Progenitor cell of endocrine pancreas (in vitro differentiated cells): ENCODE measurements around the gene TRMT1. TPM values are rescaled to one million over a fixed set of nuclear protein-coding genes. Genes with fewer than 3 reads are reported as not detected.

Source experiments
- DNase-seq: peaks from one replicate; pipeline ENCODE4 v3.0.0; 2021; ENCODE audit warnings: low spot score; ENCODE audit not compliant: unreplicated experiment
- H3K27ac Mint-ChIP-seq: 2 replicates; pipeline ENCODE4 v1.8.0; 2021; ENCODE audit warnings: mild to moderate bottlenecking, moderate library complexity, mixed read lengths
- H3K27me3 Mint-ChIP-seq: 2 replicates; pipeline ENCODE4 v1.8.0; 2021; ENCODE audit warnings: mixed read lengths
- H3K36me3 Mint-ChIP-seq: 2 replicates; pipeline ENCODE4 v1.8.0; 2022; ENCODE audit warnings: mixed read lengths; ENCODE audit not compliant: insufficient read depth
- H3K4me1 Mint-ChIP-seq: 2 replicates; pipeline ENCODE4 v1.8.0; 2021; ENCODE audit warnings: low read depth, mixed read lengths
- H3K4me3 Mint-ChIP-seq: 2 replicates; pipeline ENCODE4 v1.8.0; 2021; ENCODE audit warnings: low read depth, mild to moderate bottlenecking, moderate library complexity, mixed read lengths
- H3K9me3 Mint-ChIP-seq: 2 replicates; pipeline ENCODE4 v1.8.0; 2021; ENCODE audit warnings: low read depth, mixed read lengths
- CTCF ChIP-seq: fragments of 200-600 bp; sonication (generic); IDR thresholded peaks from one replicate; pipeline ENCODE4 v1.5.0; 2021; ENCODE audit warnings: antibody characterized with exemption, mild to moderate bottlenecking; ENCODE audit not compliant: unreplicated experiment
- total RNA-seq: library from RNA; stranded (reverse); gene quantifications from 2 replicates; pipeline ENCODE4 v1.2.1, GENCODE V29; 2021

The TRMT1 gene
- total RNA-seq, 1 donor from 2014 or later, result 52.4 TPM

GRCh38 chr19:13135068-13136062 is 18.8 kb upstream of the TRMT1 start:
- peaks cover 2% of the 10 kb centered on the region for H3K36me3 Mint-ChIP-seq
- TF ChIP-seq CTCF, result no peak
- no peaks in the 10 kb centered on the region for H3K4me1 Mint-ChIP-seq
- DNase-seq, result no peak
- no peak overlapping the region for H3K27ac Mint-ChIP-seq
- H3K27me3 Mint-ChIP-seq, result no peaks in the 10 kb centered on the region
- no peak overlapping the region for H3K4me3 Mint-ChIP-seq
- H3K9me3 Mint-ChIP-seq, result no peaks in the 10 kb centered on the region

GRCh38 chr19:13134626-13135025 is 18.1 kb upstream of the TRMT1 start:
- Mint-ChIP-seq H3K9me3 (no peaks in the 10 kb centered on the region), H3K27me3 (no peaks in the 10 kb centered on the region), H3K4me3 (no peak overlapping the region), H3K27ac (no peak overlapping the region), H3K36me3 (peaks cover under 1% of the 10 kb centered on the region), H3K4me1 (no peaks in the 10 kb centered on the region)
- no peak for TF ChIP-seq CTCF
- no peak for DNase-seq

GRCh38 chr19:13133241-13133870 is 16.8 kb upstream of the TRMT1 start:
- no peak overlapping the region for H3K4me3 Mint-ChIP-seq
- no peaks in the 10 kb centered on the region for H3K9me3 Mint-ChIP-seq
- peak overlapping the region; percentile 4 for H3K27ac Mint-ChIP-seq
- no peaks in the 10 kb centered on the region for H3K27me3 Mint-ChIP-seq
- DNase-seq, result no peak
- no peaks in the 10 kb centered on the region for H3K36me3 Mint-ChIP-seq
- H3K4me1 Mint-ChIP-seq, result peaks cover 7% of the 10 kb centered on the region
- TF ChIP-seq CTCF, result no peak

GRCh38 chr19:13132471-13133180 is 16.1 kb upstream of the TRMT1 start:
- Mint-ChIP-seq H3K4me1 (peaks cover 14% of the 10 kb centered on the region), H3K27ac (peak overlapping the region; percentile 9), H3K27me3 (no peaks in the 10 kb centered on the region), H3K9me3 (no peaks in the 10 kb centered on the region), H3K36me3 (no peaks in the 10 kb centered on the region), H3K4me3 (no peak overlapping the region)
- TF ChIP-seq CTCF, result no peak
- no peak for DNase-seq

- H3K27ac Mint-ChIP-seq, result no peak overlapping the region
These were observed 14.4 kb upstream of the TRMT1 start for GRCh38 chr19:13130886-13131490.

More at GRCh38 chr19:13130886-13131490, 14.4 kb upstream of the TRMT1 start:
- no peaks in the 10 kb centered on the region for H3K27me3 Mint-ChIP-seq
- peaks cover 15% of the 10 kb centered on the region for H3K4me1 Mint-ChIP-seq
- H3K36me3 Mint-ChIP-seq, result no peaks in the 10 kb centered on the region
- H3K9me3 Mint-ChIP-seq, result no peaks in the 10 kb centered on the region
- H3K4me3 Mint-ChIP-seq, result no peak overlapping the region
- DNase-seq, result no peak
- TF ChIP-seq CTCF, result no peak
